Endothelial cell (in vitro differentiated cells): ENCODE measurements around the gene MEGF10. TPM values are rescaled to one million over a fixed set of nuclear protein-coding genes. Genes with fewer than 3 reads are reported as not detected.

Experiments used
- DNase-seq: peaks from one replicate; pipeline ENCODE4 v3.0.0; 2021; ENCODE audit warnings: low spot score
- H3K27ac Mint-ChIP-seq: one replicate; pipeline ENCODE4 v1.8.0; 2021; ENCODE audit warnings: mixed read lengths, inconsistent platforms; ENCODE audit not compliant: unreplicated experiment
- H3K27me3 Mint-ChIP-seq: one replicate; pipeline ENCODE4 v1.8.0; 2021; ENCODE audit warnings: mild to moderate bottlenecking, moderate library complexity, mixed read lengths, inconsistent platforms; ENCODE audit not compliant: unreplicated experiment
- H3K36me3 Mint-ChIP-seq: one replicate; pipeline ENCODE4 v1.8.0; 2021; ENCODE audit warnings: mild to moderate bottlenecking, low read depth, mixed read lengths, inconsistent platforms; ENCODE audit not compliant: unreplicated experiment
- H3K4me1 Mint-ChIP-seq: one replicate; pipeline ENCODE4 v1.8.0; 2021; ENCODE audit warnings: mild to moderate bottlenecking, mixed read lengths, inconsistent platforms; ENCODE audit not compliant: unreplicated experiment
- H3K4me3 Mint-ChIP-seq: one replicate; pipeline ENCODE4 v1.8.0; 2021; ENCODE audit warnings: mild to moderate bottlenecking, mixed read lengths, inconsistent platforms; ENCODE audit not compliant: unreplicated experiment
- H3K9me3 Mint-ChIP-seq: one replicate; pipeline ENCODE4 v1.8.0; 2021; ENCODE audit warnings: mixed read lengths, inconsistent platforms; ENCODE audit not compliant: unreplicated experiment
- CTCF ChIP-seq: fragments of 200-600 bp; sonication (generic); IDR thresholded peaks from one replicate; pipeline ENCODE4 v1.5.0; 2021; ENCODE audit warnings: antibody characterized with exemption; ENCODE audit not compliant: unreplicated experiment
- total RNA-seq: library from RNA; stranded (reverse); fragmentation: NEBNext Ultra II Directional; extraction: Animal tissue kit (Norgen Biotek cat#: 25700); gene quantifications from one replicate; pipeline ENCODE4 v1.2.1, GENCODE V29; 2021; ENCODE audit not compliant: unreplicated experiment

The MEGF10 gene
- total RNA-seq, 1 donor from 2014 or later: 5.6 TPM

- H3K36me3 Mint-ChIP-seq: no peaks in the 10 kb centered on the region
- H3K4me3 Mint-ChIP-seq: no peak overlapping the region
- no peaks in the 10 kb centered on the region for H3K9me3 Mint-ChIP-seq
- H3K27ac Mint-ChIP-seq: peak overlapping the region; percentile 39
- H3K4me1 Mint-ChIP-seq: peaks cover 12% of the 10 kb centered on the region
- DNase-seq: no peak
- no peak for TF ChIP-seq CTCF
- no peaks in the 10 kb centered on the region for H3K27me3 Mint-ChIP-seq
These were observed 115.9 kb downstream of the MEGF10 start for GRCh38 chr5:127406326-127407121.

- Mint-ChIP-seq H3K27ac (no peak overlapping the region), H3K27me3 (no peaks in the 10 kb centered on the region), H3K4me3 (no peak overlapping the region), H3K36me3 (no peaks in the 10 kb centered on the region), H3K4me1 (peaks cover 12% of the 10 kb centered on the region), H3K9me3 (no peaks in the 10 kb centered on the region)
- DNase-seq: no peak
- no peak for TF ChIP-seq CTCF
These were observed 118.8 kb downstream of the MEGF10 start for GRCh38 chr5:127409246-127409917.

- H3K4me3 Mint-ChIP-seq: no peak overlapping the region
- no peaks in the 10 kb centered on the region for H3K27me3 Mint-ChIP-seq
- H3K36me3 Mint-ChIP-seq: no peaks in the 10 kb centered on the region
- no peak for DNase-seq
- no peaks in the 10 kb centered on the region for H3K9me3 Mint-ChIP-seq
- H3K4me1 Mint-ChIP-seq: peaks cover 12% of the 10 kb centered on the region
- no peak overlapping the region for H3K27ac Mint-ChIP-seq
- TF ChIP-seq CTCF: no peak
These were observed 119.5 kb downstream of the MEGF10 start for GRCh38 chr5:127409921-127410675.

- no peak for DNase-seq
- peaks cover 9% of the 10 kb centered on the region for H3K4me1 Mint-ChIP-seq
- H3K27me3 Mint-ChIP-seq: no peaks in the 10 kb centered on the region
- H3K27ac Mint-ChIP-seq: no peak overlapping the region
- no peak overlapping the region for H3K4me3 Mint-ChIP-seq
- TF ChIP-seq CTCF: no peak
- no peaks in the 10 kb centered on the region for H3K9me3 Mint-ChIP-seq
- H3K36me3 Mint-ChIP-seq: no peaks in the 10 kb centered on the region
These were observed 120.4 kb downstream of the MEGF10 start for GRCh38 chr5:127410959-127411358.
